GM12878 (cell line): Measurements from ENCODE around the gene APEX2. TPM values are rescaled to one million over a fixed set of nuclear protein-coding genes. Genes with fewer than 3 reads are reported as not detected.

Experiments
- CUX1 ChIP-seq: IDR thresholded peaks from 2 replicates; pipeline ENCODE4 v1.6.1; 2012; ENCODE audit warnings: improper control_type of control experiment, low read depth, low read length; ENCODE audit not compliant: insufficient replicate concordance
- EP300 ChIP-seq, 2 experiments: fragments of 150-350 bp in 1 of 2; IDR thresholded peaks; 2 replicates each; pipeline ENCODE4 v1.6.1; 2011 to 2012; ENCODE audit warnings: low read depth in 2 of 2, low read length in 2 of 2, borderline replicate concordance in 1 of 2, improper control_type of control experiment in 1 of 2, inconsistent platforms in 1 of 2; ENCODE audit not compliant: control insufficient read depth in 1 of 2
- ESRRA ChIP-seq: IDR thresholded peaks from 2 replicates; pipeline ENCODE4 v1.6.1; 2012; ENCODE audit warnings: mild to moderate bottlenecking, low read length, improper control_type of control experiment
- FOXK2 ChIP-seq: fragments of 450-650 bp; IDR thresholded peaks from 2 replicates; pipeline ENCODE4 v1.6.1; 2017; ENCODE audit warnings: mild to moderate bottlenecking, moderate library complexity
- HCFC1 ChIP-seq: fragments of 150-350 bp; IDR thresholded peaks from 2 replicates; pipeline ENCODE4 v1.6.1; 2014; ENCODE audit warnings: low read length
- HDAC2 ChIP-seq: fragments of 200-600 bp; sonication (generic); IDR thresholded peaks from 2 replicates; pipeline ENCODE4 v1.6.1; 2017
- HDGF ChIP-seq: fragments of 450-650 bp; IDR thresholded peaks from 2 replicates; pipeline ENCODE4 v1.6.1; 2016; ENCODE audit warnings: antibody characterized with exemption
- KLF5 ChIP-seq: fragments of 450-650 bp; IDR thresholded peaks from 2 replicates; pipeline ENCODE4 v1.6.1; 2014; ENCODE audit warnings: mild to moderate bottlenecking; ENCODE audit not compliant: partially characterized antibody
- LARP7 ChIP-seq: fragments of 450-650 bp; IDR thresholded peaks from 2 replicates; pipeline ENCODE4 v1.6.1; 2017; ENCODE audit warnings: mild to moderate bottlenecking
- MEF2A ChIP-seq: IDR thresholded peaks from 2 replicates; pipeline ENCODE4 v1.6.1; 2011; ENCODE audit warnings: low read depth, mild to moderate bottlenecking, low read length, moderate library complexity; ENCODE audit not compliant: insufficient read depth
- MLLT1 ChIP-seq: fragments of 450-650 bp; IDR thresholded peaks from 2 replicates; pipeline ENCODE4 v1.6.1; 2016; ENCODE audit warnings: mild to moderate bottlenecking
- NBN ChIP-seq: fragments of 450-650 bp; IDR thresholded peaks from 2 replicates; pipeline ENCODE4 v1.6.1; 2016
- NR2C2 ChIP-seq: IDR thresholded peaks from 2 replicates; pipeline ENCODE4 v1.6.1; 2011; ENCODE audit warnings: borderline replicate concordance, low read depth; ENCODE audit not compliant: control insufficient read depth, insufficient read length
- NRF1 ChIP-seq: conservative IDR thresholded peaks from 2 replicates; pipeline ENCODE4 v1.6.1; 2011; ENCODE audit warnings: mild to moderate bottlenecking, low read depth, low read length, improper control_type of control experiment
- PAX5 ChIP-seq: IDR thresholded peaks from 2 replicates; pipeline ENCODE4 v1.6.1; 2011; ENCODE audit warnings: low read depth, low read length, borderline replicate concordance
- PML ChIP-seq: IDR thresholded peaks from 2 replicates; pipeline ENCODE4 v1.6.1; 2012; ENCODE audit warnings: low read length, inconsistent platforms
- POLR2AphosphoS5 ChIP-seq: IDR thresholded peaks from 2 replicates; pipeline ENCODE4 v1.6.1; 2011; ENCODE audit warnings: mild to moderate bottlenecking, low read length, inconsistent platforms
- RELA ChIP-seq: fragments of 450-650 bp; IDR thresholded peaks from 2 replicates; pipeline ENCODE4 v1.8.0; 2014; ENCODE audit warnings: borderline replicate concordance; ENCODE audit not compliant: partially characterized antibody
- YBX1 ChIP-seq: fragments of 450-650 bp; IDR thresholded peaks from 2 replicates; pipeline ENCODE4 v1.6.1; 2016; ENCODE audit warnings: antibody characterized with exemption
- YY1 ChIP-seq: IDR thresholded peaks from 2 replicates; pipeline ENCODE4 v1.6.1; 2011; ENCODE audit warnings: low read depth, mild to moderate bottlenecking, low read length
- polyA plus RNA-seq, 11 experiments: library from polyadenylated mRNA; depleted of rRNA in 4 of 11; unstranded in 6 of 11; stranded (reverse) in 5 of 11; fragments of >200 nt; fragmentation: Nextera tagmentation in 4 of 11; fragmentation: Illumina TruSeq in 1 of 11; extraction: Ambion mirVana in 4 of 11; extraction: Trizol in 1 of 11; gene quantifications; 1 replicate in 1 of 11; 2 replicates in 10 of 11; pipeline versions ENCODE4 v1.2.1 to v1.2.3, GENCODE V29; 2011 to 2016; ENCODE audit warnings: inconsistent platforms in 2 of 11, missing spikeins in 2 of 11, low read depth in 1 of 11
- total RNA-seq, 4 experiments: library from RNA; depleted of rRNA in 3 of 4; stranded (reverse); fragments of >200 nt in 3 of 4; fragmentation: Illumina TruSeq in 1 of 4; extraction: Trizol in 1 of 4; gene quantifications; 2 replicates each; pipeline versions ENCODE4 v1.2.1 to v1.2.3, GENCODE V29; 2013 to 2021
- TF ChIP-seq, protein P1 (sequence below): fragments of 450-650 bp; IDR thresholded peaks from 2 replicates; pipeline ENCODE4 v1.6.1; 2017; ENCODE audit warnings: borderline replicate concordance
- TF ChIP-seq, protein P2 (sequence below): IDR thresholded peaks from 2 replicates; pipeline ENCODE4 v1.6.1; 2012; ENCODE audit warnings: low read depth, low read length, improper control_type of control experiment

Gene APEX2
- total and polyA plus RNA-seq, 10 of the 15 experiments (the other 5 are each of a cell fraction or from before 2014, with no cell fraction given): 14.9 to 51.7 (median 35.6) TPM

GRCh38 chrX:54999717-55000598 lies at the start of gene APEX2 (continued):
- no peak for TF ChIP-seq CUX1
- no peak for TF ChIP-seq MLLT1
- no peak; the same call in 1 of the 2 replicates for TF ChIP-seq HDGF
- no peak for TF ChIP-seq ESRRA
- TF ChIP-seq, protein P1, sequence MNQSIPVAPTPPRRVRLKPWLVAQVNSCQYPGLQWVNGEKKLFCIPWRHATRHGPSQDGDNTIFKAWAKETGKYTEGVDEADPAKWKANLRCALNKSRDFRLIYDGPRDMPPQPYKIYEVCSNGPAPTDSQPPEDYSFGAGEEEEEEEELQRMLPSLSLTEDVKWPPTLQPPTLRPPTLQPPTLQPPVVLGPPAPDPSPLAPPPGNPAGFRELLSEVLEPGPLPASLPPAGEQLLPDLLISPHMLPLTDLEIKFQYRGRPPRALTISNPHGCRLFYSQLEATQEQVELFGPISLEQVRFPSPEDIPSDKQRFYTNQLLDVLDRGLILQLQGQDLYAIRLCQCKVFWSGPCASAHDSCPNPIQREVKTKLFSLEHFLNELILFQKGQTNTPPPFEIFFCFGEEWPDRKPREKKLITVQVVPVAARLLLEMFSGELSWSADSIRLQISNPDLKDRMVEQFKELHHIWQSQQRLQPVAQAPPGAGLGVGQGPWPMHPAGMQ: no peak
- TF ChIP-seq YY1: peak; percentile 32; the same call in 1 of the 2 replicates
- TF ChIP-seq PAX5: no peak
- TF ChIP-seq RELA: no peak
- no peak for TF ChIP-seq NR2C2
- no peak for TF ChIP-seq EP300 (IDR thresholded peaks at IDR 0.05; ENCODE audit: borderline replicate concordance in 1 of 2, control insufficient read depth in 1 of 2, low read depth in 2 of 2, low read length in 2 of 2)
- no peak for TF ChIP-seq MEF2A
- TF ChIP-seq POLR2AphosphoS5: peak; percentile 89
- no peak for TF ChIP-seq KLF5
- no peak for TF ChIP-seq NBN
- TF ChIP-seq FOXK2: no peak
- TF ChIP-seq HCFC1: 0 out of 2 replicates have a peak, but pooled peaks have one; percentile 13
- TF ChIP-seq NRF1: peak; percentile 47
- no peak for TF ChIP-seq HDAC2
- TF ChIP-seq, protein P2, sequence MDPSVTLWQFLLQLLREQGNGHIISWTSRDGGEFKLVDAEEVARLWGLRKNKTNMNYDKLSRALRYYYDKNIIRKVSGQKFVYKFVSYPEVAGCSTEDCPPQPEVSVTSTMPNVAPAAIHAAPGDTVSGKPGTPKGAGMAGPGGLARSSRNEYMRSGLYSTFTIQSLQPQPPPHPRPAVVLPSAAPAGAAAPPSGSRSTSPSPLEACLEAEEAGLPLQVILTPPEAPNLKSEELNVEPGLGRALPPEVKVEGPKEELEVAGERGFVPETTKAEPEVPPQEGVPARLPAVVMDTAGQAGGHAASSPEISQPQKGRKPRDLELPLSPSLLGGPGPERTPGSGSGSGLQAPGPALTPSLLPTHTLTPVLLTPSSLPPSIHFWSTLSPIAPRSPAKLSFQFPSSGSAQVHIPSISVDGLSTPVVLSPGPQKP: no peak
- TF ChIP-seq YBX1: no peak
- 0 out of 2 replicates have a peak, but pooled peaks have one; percentile 24 for TF ChIP-seq LARP7
- TF ChIP-seq PML: peak; percentile 81
